Liver (tissue), 9 donors: ENCODE data around the gene TSPAN8. TPM values are rescaled to one million over a fixed set of nuclear protein-coding genes. Genes with fewer than 3 reads are reported as not detected.

Source experiments
- DNase-seq: peaks from one replicate; pipeline ENCODE4 v3.0.0-alpha.2; 2017; ENCODE audit warnings: low spot score
- H3K27ac ChIP-seq, 2 donors: one replicate each; pipeline ENCODE4 v1.7.0; 2013; ENCODE audit warnings: inconsistent platforms in 2 of 2, low read length in 2 of 2, control low read depth in 1 of 2, low read depth in 1 of 2, mild to moderate bottlenecking in 1 of 2
- H3K27me3 ChIP-seq, 4 donors: one replicate each; pipeline versions ENCODE4 v1.6.1 to v1.7.0; 2013; ENCODE audit warnings: low read length in 3 of 4, inconsistent platforms in 1 of 4, mild to moderate bottlenecking in 1 of 4, moderate library complexity in 1 of 4; ENCODE audit not compliant: control insufficient read depth in 4 of 4, insufficient read depth in 4 of 4
- H3K36me3 ChIP-seq, 4 donors: one replicate each; pipeline versions ENCODE4 v1.6.1 to v1.7.0; 2013; ENCODE audit warnings: low read length in 3 of 4, mild to moderate bottlenecking in 3 of 4, low read depth in 1 of 4, moderate library complexity in 1 of 4; ENCODE audit not compliant: control insufficient read depth in 4 of 4, insufficient read depth in 3 of 4
- H3K4me1 ChIP-seq, 4 donors: one replicate each; pipeline versions ENCODE4 v1.6.1 to v1.7.0; 2013; ENCODE audit warnings: low read length in 3 of 4, mild to moderate bottlenecking in 3 of 4, moderate library complexity in 1 of 4; ENCODE audit not compliant: control insufficient read depth in 4 of 4, insufficient read depth in 4 of 4
- H3K4me3 ChIP-seq, 3 donors: one replicate each; pipeline versions ENCODE4 v1.6.1 to v1.7.0; 2013; ENCODE audit warnings: low read length in 3 of 3, control low read depth in 1 of 3, low read depth in 1 of 3, mild to moderate bottlenecking in 1 of 3
- H3K9ac ChIP-seq, 2 donors: one replicate each; pipeline ENCODE4 v1.7.0; 2013; ENCODE audit warnings: low read length in 2 of 2, mild to moderate bottlenecking in 2 of 2, moderate library complexity in 2 of 2, control low read depth in 1 of 2, low read depth in 1 of 2
- H3K9me3 ChIP-seq, 4 donors: one replicate each; pipeline versions ENCODE4 v1.6.1 to v1.7.0; 2013; ENCODE audit warnings: low read length in 3 of 4; ENCODE audit not compliant: control insufficient read depth in 4 of 4
- EGR1 ChIP-seq, 2 donors: IDR thresholded peaks; 2 replicates each; pipeline ENCODE4 v1.6.1; 2016 to 2018; ENCODE audit warnings: antibody characterized with exemption in 2 of 2, low read depth in 2 of 2
- FOXA1 ChIP-seq: IDR thresholded peaks from 2 replicates; pipeline ENCODE4 v1.6.1; 2016; ENCODE audit warnings: antibody characterized with exemption
- FOXA2 ChIP-seq: IDR thresholded peaks from 2 replicates; pipeline ENCODE4 v1.6.1; 2016; ENCODE audit warnings: antibody characterized with exemption
- GABPA ChIP-seq, 2 donors: IDR thresholded peaks in 1 of 2; conservative IDR thresholded peaks in 1 of 2; 2 replicates each; pipeline ENCODE4 v1.6.1; 2016; ENCODE audit warnings: antibody characterized with exemption in 2 of 2, mild to moderate bottlenecking in 1 of 2, moderate library complexity in 1 of 2
- JUND ChIP-seq, 2 donors: IDR thresholded peaks; 2 replicates each; pipeline ENCODE4 v1.6.1; 2016; ENCODE audit warnings: antibody characterized with exemption in 2 of 2
- MAX ChIP-seq: IDR thresholded peaks from 2 replicates; pipeline ENCODE4 v1.6.1; 2016; ENCODE audit warnings: antibody characterized with exemption
- RAD21 ChIP-seq, 2 donors: IDR thresholded peaks; 2 replicates each; pipeline ENCODE4 v1.6.1; 2016; ENCODE audit warnings: antibody characterized with exemption in 2 of 2, mild to moderate bottlenecking in 2 of 2
- REST ChIP-seq: IDR thresholded peaks from 2 replicates; pipeline ENCODE4 v1.6.1; 2016; ENCODE audit warnings: antibody characterized with exemption, mild to moderate bottlenecking
- RXRA ChIP-seq, 2 donors: IDR thresholded peaks; 2 replicates each; pipeline ENCODE4 v1.6.1; 2017 to 2018; ENCODE audit warnings: antibody characterized with exemption in 2 of 2, mild to moderate bottlenecking in 1 of 2
- SP1 ChIP-seq: IDR thresholded peaks from 2 replicates; pipeline ENCODE4 v1.6.1; 2018; ENCODE audit warnings: antibody characterized with exemption, mild to moderate bottlenecking
- YY1 ChIP-seq: IDR thresholded peaks from 2 replicates; pipeline ENCODE4 v1.6.1; 2016; ENCODE audit warnings: antibody characterized with exemption, mild to moderate bottlenecking
- WGBS: extraction: QIAGEN DNeasy Blood & Tissue Kit; methylation state at CpG from one replicate; pipeline ENCODE4 v1.1.7; 2013; 5-methylcytosine and 5-hydroxymethylcytosine counted together
- polyA plus RNA-seq, 2 donors: library from polyadenylated mRNA; stranded (reverse) in 1 of 2; unstranded in 1 of 2; fragments of 200-250 nt in 1 of 2; fragments of >200 nt in 1 of 2; fragmentation: Nextera tagmentation in 1 of 2; extraction: Ambion mirVana in 1 of 2; gene quantifications; one replicate each; pipeline versions ENCODE4 v1.2.1 to v1.2.3, GENCODE V29; 2013 to 2015
- total RNA-seq, 2 donors: library from RNA; depleted of rRNA; stranded (reverse); fragments of >200 nt; gene quantifications; one replicate each; pipeline ENCODE4 v1.2.3, GENCODE V29; 2014
- TF ChIP-seq, protein P1 (sequence below): IDR thresholded peaks from 2 replicates; pipeline ENCODE4 v1.6.1; 2016; ENCODE audit warnings: antibody characterized with exemption
- donor health status: healthy.
- donor health status: healthy.
- donor health status: healthy.
- donor health status: healthy.
- donor health status: healthy.

Gene TSPAN8
- total and polyA plus RNA-seq, 4 donors = 0.65 to 9.3 (median 5.2) TPM

- peak; percentile 89 for TF ChIP-seq FOXA2
- TF ChIP-seq SP1 = no peak
- peak; percentile 66 for TF ChIP-seq FOXA1
- TF ChIP-seq MAX = no peak
- peak; percentile 26 for TF ChIP-seq YY1
- no peak for TF ChIP-seq GABPA (IDR thresholded peaks at IDR 0.05 in 1 of 2, conservative IDR thresholded peaks at IDR 0.05 in 1 of 2)
- TF ChIP-seq RXRA (IDR thresholded peaks at IDR 0.05) = peak in 1 of 2 donors; percentile 20
- peaks cover 5 to 32% (median 20%) of the 10 kb centered on the region in 4 donors for H3K4me1 ChIP-seq
- H3K36me3 ChIP-seq = no peaks in the 10 kb centered on the region
- H3K9ac ChIP-seq = peak overlapping the region in 1 of 2 donors; percentile 74
- H3K9me3 ChIP-seq = no peaks in the 10 kb centered on the region
- peak overlapping the region in 1 of 3 donors; percentile 8 for H3K4me3 ChIP-seq
- 24% methylated on average over 4 of the region's 4 CpGs for WGBS
- no peak for DNase-seq
- H3K27ac ChIP-seq = no peak overlapping the region
- no peaks in the 10 kb centered on the region for H3K27me3 ChIP-seq
Observed at GRCh38 chr12:71158361-71158882, 623 bp upstream of the TSPAN8 start.

- Histone ChIP-seq H3K9ac (peak overlapping the region in 1 of 2 donors; percentile 8), H3K36me3 (no peaks in the 10 kb centered on the region), H3K4me1 (peaks cover 4 to 18% (median 14%) of the 10 kb centered on the region in 4 donors), H3K27ac (no peak overlapping the region), H3K4me3 (no peak overlapping the region), H3K27me3 (no peaks in the 10 kb centered on the region), H3K9me3 (no peaks in the 10 kb centered on the region)
- DNase-seq = no peak
- TF ChIP-seq JUND (IDR thresholded peaks at IDR 0.05) (no peak), FOXA2 (peak; percentile 16), YY1 (no peak), REST (no peak), RAD21 (IDR thresholded peaks at IDR 0.05) (peak in 1 of 2 donors; percentile 11)
- TF ChIP-seq, protein P1, sequence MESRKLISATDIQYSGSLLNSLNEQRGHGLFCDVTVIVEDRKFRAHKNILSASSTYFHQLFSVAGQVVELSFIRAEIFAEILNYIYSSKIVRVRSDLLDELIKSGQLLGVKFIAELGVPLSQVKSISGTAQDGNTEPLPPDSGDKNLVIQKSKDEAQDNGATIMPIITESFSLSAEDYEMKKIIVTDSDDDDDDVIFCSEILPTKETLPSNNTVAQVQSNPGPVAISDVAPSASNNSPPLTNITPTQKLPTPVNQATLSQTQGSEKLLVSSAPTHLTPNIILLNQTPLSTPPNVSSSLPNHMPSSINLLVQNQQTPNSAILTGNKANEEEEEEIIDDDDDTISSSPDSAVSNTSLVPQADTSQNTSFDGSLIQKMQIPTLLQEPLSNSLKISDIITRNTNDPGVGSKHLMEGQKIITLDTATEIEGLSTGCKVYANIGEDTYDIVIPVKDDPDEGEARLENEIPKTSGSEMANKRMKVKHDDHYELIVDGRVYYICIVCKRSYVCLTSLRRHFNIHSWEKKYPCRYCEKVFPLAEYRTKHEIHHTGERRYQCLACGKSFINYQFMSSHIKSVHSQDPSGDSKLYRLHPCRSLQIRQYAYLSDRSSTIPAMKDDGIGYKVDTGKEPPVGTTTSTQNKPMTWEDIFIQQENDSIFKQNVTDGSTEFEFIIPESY = no peak
- 69% methylated on average over 4 of the region's 4 CpGs for WGBS
Observed at GRCh38 chr12:71155225-71155624, 2.6 kb downstream of the TSPAN8 start.

DNA sequence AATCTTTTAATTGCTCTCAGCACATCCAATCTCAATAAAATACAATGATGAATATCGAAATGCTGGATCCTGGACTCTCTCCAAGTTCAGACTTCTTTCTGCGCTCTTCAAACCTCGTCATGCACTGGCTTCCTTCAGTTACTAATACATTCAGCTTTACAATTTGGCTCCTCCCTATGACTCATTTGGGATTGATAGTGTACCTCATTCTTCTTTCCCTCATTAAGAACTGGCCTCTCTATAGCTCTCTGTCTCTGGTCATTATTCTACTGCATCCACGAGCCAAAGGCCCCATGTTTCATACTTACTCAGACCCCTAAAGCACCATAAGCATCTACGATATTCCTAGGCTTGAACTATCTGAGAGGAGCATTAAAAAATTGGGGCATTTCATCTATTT, 4.9 kb downstream of the TSPAN8 start:
- H3K4me1 ChIP-seq = peaks cover 0 to 3% (median 0%) of the 10 kb centered on the region in 4 donors
- no peak overlapping the region for H3K27ac ChIP-seq
- TF ChIP-seq FOXA1 (no peak), RXRA (IDR thresholded peaks at IDR 0.05) (no peak), EGR1 (IDR thresholded peaks at IDR 0.05; ENCODE audit: low read depth in 2 of 2) (no peak), RAD21 (IDR thresholded peaks at IDR 0.05) (no peak)
- no peaks in the 10 kb centered on the region for H3K36me3 ChIP-seq
- no peaks in the 10 kb centered on the region for H3K9me3 ChIP-seq
- H3K4me3 ChIP-seq = no peak overlapping the region
- no peak overlapping the region for H3K9ac ChIP-seq
- DNase-seq = no peak
- H3K27me3 ChIP-seq = no peaks in the 10 kb centered on the region
- 88% methylated on average over 5 of the region's 5 CpGs for WGBS
